Measurements from ENCODE around the gene CADM1. TPM values are rescaled to one million over a fixed set of nuclear protein-coding genes. Genes with fewer than 3 reads are reported as not detected.

CADM1 gene
- total and polyA plus RNA-seq, 2 donors from 2014 or later = 24.0 to 33.5 TPM

DNA sequence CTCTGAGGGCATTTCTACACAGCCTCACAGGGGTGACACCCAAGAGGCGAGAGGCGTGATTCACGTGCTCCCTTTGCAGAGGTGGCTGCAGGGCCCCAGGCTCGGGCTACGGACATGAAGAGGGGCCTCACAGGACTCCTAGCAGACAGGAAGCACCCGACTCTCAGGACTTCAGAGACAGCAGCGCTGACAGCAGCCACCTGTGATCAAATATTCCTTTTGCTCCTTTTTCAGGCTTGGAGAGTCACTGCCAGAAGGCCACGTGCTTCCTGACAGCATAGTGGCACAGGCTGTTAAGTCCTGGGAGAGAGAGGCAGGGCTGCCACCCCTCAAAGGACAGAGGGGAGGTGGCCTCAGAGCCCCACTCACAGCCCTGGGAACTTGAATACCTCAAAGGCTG, 348.9 kb downstream of the CADM1 start:
- no peak overlapping the region for H3K4me3 ChIP-seq (ENCODE audit: low read length in 3 of 3)
- intact Hi-C loops (cut with DNase I) = no loop called here
- H3K9me3 ChIP-seq (ENCODE audit: control insufficient read depth in 2 of 3, insufficient read depth in 1 of 3, low read length in 3 of 3) = peaks cover 0 to 2% (median 0%) of the 10 kb centered on the region in 3 donors
- H3K27me3 ChIP-seq (ENCODE audit: control insufficient read depth, insufficient read depth, low read length) = no peaks in the 10 kb centered on the region
- H3K36me3 ChIP-seq (ENCODE audit: control insufficient read depth in 2 of 3, insufficient read depth in 3 of 3, low read length in 3 of 3) = no peaks in the 10 kb centered on the region
- peak in 4 of 5 donors; percentile 40 to 68 (median 62) for DNase-seq
- no peak for FAIRE-seq
- no peak overlapping the region for H3K9ac ChIP-seq (ENCODE audit: low read length in 3 of 3)
- no peaks in the 10 kb centered on the region for H3K4me1 ChIP-seq (ENCODE audit: control insufficient read depth in 2 of 3, insufficient read depth in 2 of 3, low read depth in 1 of 3, low read length in 3 of 3)
- TF ChIP-seq, protein P1, sequence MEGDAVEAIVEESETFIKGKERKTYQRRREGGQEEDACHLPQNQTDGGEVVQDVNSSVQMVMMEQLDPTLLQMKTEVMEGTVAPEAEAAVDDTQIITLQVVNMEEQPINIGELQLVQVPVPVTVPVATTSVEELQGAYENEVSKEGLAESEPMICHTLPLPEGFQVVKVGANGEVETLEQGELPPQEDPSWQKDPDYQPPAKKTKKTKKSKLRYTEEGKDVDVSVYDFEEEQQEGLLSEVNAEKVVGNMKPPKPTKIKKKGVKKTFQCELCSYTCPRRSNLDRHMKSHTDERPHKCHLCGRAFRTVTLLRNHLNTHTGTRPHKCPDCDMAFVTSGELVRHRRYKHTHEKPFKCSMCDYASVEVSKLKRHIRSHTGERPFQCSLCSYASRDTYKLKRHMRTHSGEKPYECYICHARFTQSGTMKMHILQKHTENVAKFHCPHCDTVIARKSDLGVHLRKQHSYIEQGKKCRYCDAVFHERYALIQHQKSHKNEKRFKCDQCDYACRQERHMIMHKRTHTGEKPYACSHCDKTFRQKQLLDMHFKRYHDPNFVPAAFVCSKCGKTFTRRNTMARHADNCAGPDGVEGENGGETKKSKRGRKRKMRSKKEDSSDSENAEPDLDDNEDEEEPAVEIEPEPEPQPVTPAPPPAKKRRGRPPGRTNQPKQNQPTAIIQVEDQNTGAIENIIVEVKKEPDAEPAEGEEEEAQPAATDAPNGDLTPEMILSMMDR (IDR thresholded peaks at IDR 0.05; ENCODE audit: borderline replicate concordance, extremely low read depth, insufficient read depth) = no peak
- no peak overlapping the region for H3K27ac ChIP-seq (ENCODE audit: low read depth in 2 of 2, low read length in 2 of 2)

DNA sequence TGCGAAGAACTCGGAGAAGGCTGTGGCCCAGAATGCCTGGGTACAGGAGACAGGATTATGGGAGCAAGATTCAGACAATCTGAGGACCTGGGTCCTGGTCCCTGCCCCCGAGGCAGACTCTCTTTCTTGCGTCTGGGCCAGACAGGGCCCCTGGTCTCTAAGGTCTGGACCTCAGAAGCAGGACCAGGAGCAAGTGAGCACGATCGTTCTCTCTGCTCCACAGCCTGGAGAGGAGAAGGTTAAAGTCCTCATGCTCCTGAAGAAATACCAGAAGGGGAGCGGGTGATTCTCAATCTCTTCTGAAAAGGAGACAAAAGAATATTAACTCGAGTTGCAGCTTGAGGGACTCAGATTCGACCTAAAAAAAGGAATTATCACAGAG, 349.9 kb downstream of the CADM1 start:
- H3K9me3 ChIP-seq (ENCODE audit: control insufficient read depth in 2 of 3, insufficient read depth in 1 of 3, low read length in 3 of 3) = peaks cover 0 to 2% (median 0%) of the 10 kb centered on the region in 3 donors
- no peaks in the 10 kb centered on the region for H3K27me3 ChIP-seq (ENCODE audit: control insufficient read depth, insufficient read depth, low read length)
- no peak overlapping the region for H3K4me3 ChIP-seq (ENCODE audit: low read length in 3 of 3)
- no peaks in the 10 kb centered on the region for H3K4me1 ChIP-seq (ENCODE audit: control insufficient read depth in 2 of 3, insufficient read depth in 2 of 3, low read depth in 1 of 3, low read length in 3 of 3)
- DNase-seq = no peak
- FAIRE-seq = no peak
- H3K9ac ChIP-seq (ENCODE audit: low read length in 3 of 3) = no peak overlapping the region
- H3K36me3 ChIP-seq (ENCODE audit: control insufficient read depth in 2 of 3, insufficient read depth in 3 of 3, low read length in 3 of 3) = no peaks in the 10 kb centered on the region
- intact Hi-C loops (cut with DNase I) = no loop called here
- TF ChIP-seq, protein P1 (IDR thresholded peaks at IDR 0.05; ENCODE audit: borderline replicate concordance, extremely low read depth, insufficient read depth) = no peak
- H3K27ac ChIP-seq (ENCODE audit: low read depth in 2 of 2, low read length in 2 of 2) = no peak overlapping the region

GRCh38 chr11:115153731-115154354, 350.4 kb downstream of the CADM1 start:
- Histone ChIP-seq H3K27ac (ENCODE audit: low read depth in 2 of 2, low read length in 2 of 2) (no peak overlapping the region), H3K4me3 (ENCODE audit: low read length in 3 of 3) (no peak overlapping the region), H3K9me3 (ENCODE audit: control insufficient read depth in 2 of 3, insufficient read depth in 1 of 3, low read length in 3 of 3) (peaks cover 0 to 2% (median 0%) of the 10 kb centered on the region in 3 donors), H3K4me1 (ENCODE audit: control insufficient read depth in 2 of 3, insufficient read depth in 2 of 3, low read depth in 1 of 3, low read length in 3 of 3) (no peaks in the 10 kb centered on the region), H3K36me3 (ENCODE audit: control insufficient read depth in 2 of 3, insufficient read depth in 3 of 3, low read length in 3 of 3) (no peaks in the 10 kb centered on the region), H3K9ac (ENCODE audit: low read length in 3 of 3) (no peak overlapping the region), H3K27me3 (ENCODE audit: control insufficient read depth, insufficient read depth, low read length) (no peaks in the 10 kb centered on the region)
- DNase-seq (no peak), FAIRE-seq (no peak)
- TF ChIP-seq, protein P1 (IDR thresholded peaks at IDR 0.05; ENCODE audit: borderline replicate concordance, extremely low read depth, insufficient read depth) = no peak
- intact Hi-C loops (cut with DNase I) = no loop called here

GRCh38 chr11:115153135-115153534, 351.1 kb downstream of the CADM1 start:
- Histone ChIP-seq H3K9ac (ENCODE audit: low read length in 3 of 3) (no peak overlapping the region), H3K27ac (ENCODE audit: low read depth in 2 of 2, low read length in 2 of 2) (no peak overlapping the region), H3K4me3 (ENCODE audit: low read length in 3 of 3) (no peak overlapping the region), H3K27me3 (ENCODE audit: control insufficient read depth, insufficient read depth, low read length) (no peaks in the 10 kb centered on the region), H3K4me1 (ENCODE audit: control insufficient read depth in 2 of 3, insufficient read depth in 2 of 3, low read depth in 1 of 3, low read length in 3 of 3) (no peaks in the 10 kb centered on the region), H3K9me3 (ENCODE audit: control insufficient read depth in 2 of 3, insufficient read depth in 1 of 3, low read length in 3 of 3) (no peaks in the 10 kb centered on the region), H3K36me3 (ENCODE audit: control insufficient read depth in 2 of 3, insufficient read depth in 3 of 3, low read length in 3 of 3) (no peaks in the 10 kb centered on the region)
- intact Hi-C loops (cut with DNase I) = no loop called here
- FAIRE-seq (no peak), DNase-seq (no peak)
- TF ChIP-seq, protein P1 (IDR thresholded peaks at IDR 0.05; ENCODE audit: borderline replicate concordance, extremely low read depth, insufficient read depth) = no peak
